HG03469 (cell line): ENCODE data around the gene GGCT.
"Not testable (repeated sequence)": the region's sequence is repeated elsewhere in the genome, so short reads cannot be mapped to it uniquely, and the experiment has no call there.

Experiments
- ATAC-seq: cut with Tn5 transposase; IDR thresholded peaks from one replicate; pipeline ENCODE4 v1.9.1; 2021; ENCODE audit warnings: mild to moderate bottlenecking, moderate library complexity, moderate number of reproducible peaks; ENCODE audit not compliant: unreplicated experiment

Gene GGCT

DNA sequence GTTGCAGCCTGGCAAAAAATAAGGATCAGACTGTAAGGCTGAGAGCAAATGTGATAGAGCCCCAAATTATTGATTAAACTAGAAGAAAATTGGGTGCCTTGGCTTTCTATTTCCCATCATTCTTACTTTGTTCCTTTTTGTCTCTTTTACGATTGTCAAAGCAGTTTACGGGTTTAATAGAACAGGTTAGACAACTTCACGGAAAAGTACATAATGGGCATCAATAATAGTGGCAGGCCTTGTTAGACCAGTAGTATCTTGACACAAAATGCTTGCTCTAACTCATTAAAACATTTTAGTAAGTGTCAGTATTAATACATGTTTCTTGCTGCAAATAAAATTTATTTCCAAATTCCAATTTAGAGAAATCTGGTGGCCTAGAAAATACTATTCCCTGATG is 14.5 kb upstream of the GGCT start:
- no peak for ATAC-seq

DNA sequence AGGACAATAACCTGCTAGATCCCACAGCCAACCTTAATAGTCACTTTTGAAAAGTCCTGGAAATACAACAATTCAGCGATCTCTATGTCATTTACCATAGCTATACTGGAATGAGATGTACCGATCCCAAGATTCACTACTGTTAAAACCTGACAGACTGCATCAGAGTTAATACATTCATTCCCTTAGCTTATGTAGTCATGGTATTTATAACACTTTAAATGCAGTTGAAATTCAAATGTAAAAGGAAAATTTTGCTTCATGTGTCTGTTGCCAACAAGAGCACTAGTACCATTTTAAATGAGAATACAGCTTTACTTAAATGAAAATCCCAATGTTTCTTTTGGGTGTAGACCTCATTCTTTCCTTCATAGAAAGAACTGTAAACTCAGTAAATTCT is 11.1 kb upstream of the GGCT start:
- no peak for ATAC-seq

DNA sequence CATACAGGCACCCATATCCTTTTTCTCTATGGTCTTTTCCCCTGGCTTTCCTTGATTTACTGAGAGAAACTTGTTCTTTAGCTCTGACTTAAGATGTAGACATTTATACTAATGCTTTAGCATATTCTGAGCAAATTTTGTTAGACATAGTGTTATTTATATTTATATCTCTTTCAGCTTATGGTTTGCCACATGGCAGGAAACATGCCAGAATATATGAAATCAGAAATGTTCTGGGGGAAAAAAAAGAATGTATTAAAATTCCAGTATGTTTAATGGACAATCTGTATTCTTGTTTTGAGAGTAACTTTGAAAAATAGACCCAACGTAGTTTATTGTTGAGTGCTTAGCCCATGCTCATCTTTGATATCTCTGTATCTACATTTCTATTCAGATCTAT is 10.1 kb upstream of the GGCT start:
- no peak for ATAC-seq

DNA sequence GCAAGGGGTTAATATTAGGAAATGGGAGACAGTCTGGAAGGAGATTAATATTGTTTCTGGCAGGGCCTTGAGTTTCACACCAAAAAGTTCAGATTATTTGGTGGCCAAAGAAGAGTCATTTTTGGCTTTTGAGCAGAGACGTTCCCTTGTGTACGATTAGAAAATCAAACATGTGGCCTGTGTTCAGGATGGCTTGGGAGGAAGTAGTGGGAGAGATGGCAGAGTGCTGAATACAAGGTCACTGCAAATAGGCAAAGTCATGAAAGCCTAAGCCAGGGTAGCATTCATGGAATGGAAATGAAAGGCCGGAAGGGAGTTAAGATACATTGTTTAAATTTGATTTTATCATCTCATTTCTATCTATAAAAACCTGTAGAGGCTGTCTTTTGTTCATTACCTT is 9.5 kb upstream of the GGCT start:
- no peak for ATAC-seq

DNA sequence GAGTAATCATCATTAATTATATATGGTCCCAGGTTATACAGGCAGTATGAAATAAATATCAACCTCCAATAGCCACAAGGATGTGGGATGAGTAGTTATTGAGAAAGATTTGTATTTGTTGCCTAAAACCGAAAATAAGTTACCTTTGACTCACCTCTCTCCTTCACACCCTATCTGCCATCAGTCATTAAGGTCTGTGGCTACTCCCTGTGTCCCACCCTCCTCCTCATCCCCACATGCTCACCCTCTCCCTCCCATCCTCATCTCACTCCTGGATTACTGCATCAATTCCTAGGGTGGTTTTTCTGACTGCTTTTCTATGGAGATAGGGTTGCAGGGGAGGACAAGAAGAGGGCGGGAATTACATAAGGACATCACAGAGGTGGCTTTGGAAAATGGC is 9.1 kb upstream of the GGCT start:
- ATAC-seq = no peak

DNA sequence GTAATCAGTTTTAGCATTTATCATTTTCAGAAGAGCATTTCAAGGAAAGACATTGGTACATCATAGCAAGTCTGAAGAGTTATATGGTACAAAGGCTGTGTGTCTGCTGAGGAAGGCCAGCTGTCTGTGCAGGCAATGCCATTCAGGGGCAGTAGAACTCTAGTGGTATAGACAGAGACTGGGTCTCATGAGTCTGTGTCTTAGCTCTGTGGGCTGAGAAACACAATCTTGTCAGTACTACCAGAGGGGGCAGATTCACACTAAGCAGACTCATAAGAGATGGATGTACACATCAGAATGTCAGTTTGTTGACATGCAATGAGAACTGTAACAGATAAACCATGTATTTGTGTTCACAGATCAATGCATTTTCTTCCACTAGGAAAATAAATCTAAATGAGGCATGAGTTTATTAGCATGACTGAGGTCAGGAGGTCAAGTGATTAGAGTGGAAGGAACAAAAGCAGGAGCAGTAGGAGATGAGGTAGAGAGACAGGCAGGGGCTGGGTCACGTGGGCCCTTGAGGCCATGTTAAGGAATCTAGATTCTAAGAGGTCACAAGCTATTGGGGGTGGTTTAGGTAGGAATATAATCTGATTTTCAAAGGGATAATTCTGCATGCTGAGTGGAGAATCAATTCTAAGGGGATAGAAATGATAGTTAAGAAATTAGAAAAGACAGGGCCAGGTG is 7.5 kb upstream of the GGCT start:
- no peak for ATAC-seq

DNA sequence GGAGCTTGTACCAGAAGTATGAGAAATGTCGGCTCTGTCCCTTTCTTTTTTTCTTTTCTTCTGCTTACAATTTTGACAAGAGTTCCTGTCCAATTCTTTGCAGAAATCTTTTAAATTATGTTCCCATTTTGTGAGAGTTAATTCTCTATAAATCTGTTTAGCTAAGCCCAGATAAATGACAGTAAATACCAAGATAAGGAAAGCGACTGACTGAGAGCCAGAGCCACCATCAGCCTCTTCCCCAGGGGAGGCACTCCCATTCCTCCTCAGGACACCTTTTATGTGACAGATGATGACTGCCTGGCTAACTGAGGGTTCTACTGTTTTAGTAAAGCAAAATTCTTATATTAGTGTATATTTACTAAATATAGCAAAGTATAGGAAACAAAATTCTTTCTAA is 6.9 kb upstream of the GGCT start:
- no peak for ATAC-seq

DNA sequence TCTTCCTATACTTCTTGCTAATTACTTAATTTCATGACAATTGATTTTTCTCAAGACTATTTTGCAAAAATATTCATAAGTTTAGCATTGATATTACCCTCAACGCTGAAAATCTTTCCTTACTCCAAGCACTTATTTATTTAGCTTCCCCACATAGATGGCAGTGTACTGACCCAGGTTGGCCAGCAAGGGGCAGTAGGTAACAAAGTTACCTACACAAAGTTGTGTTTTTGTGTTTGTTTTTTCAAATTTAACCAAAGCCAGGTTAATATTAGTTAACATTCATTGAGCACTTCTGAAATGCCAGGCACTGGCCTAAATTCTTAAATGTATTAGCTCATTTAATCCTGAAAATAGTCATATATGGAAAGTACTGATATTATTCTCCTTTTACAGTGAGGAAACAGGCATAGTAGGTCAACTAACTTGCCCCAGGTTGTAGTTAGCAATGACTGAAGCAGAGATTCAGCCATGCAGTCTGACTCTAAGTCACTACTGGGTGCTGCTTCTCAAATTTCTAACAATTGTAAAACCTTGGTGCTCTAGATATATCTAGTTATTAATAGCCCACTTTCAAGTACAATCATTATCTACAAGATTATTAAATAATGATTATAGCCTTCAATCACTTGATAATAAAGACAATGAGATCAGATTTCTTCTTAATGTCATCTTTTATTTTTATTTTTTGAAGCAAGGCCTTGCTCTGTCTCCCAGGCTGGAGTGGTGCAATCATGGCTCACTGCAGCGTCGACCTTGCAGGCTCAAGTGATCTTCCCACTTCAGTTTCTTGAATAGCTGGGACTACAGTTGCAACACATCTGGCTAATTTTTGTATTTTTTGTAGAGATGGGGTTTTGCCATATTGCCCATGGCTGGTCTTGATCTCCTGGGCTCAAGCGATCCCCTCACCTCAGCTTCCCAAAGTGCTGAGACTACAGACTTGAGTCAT is 5.8 kb upstream of the GGCT start:
- no peak for ATAC-seq

DNA sequence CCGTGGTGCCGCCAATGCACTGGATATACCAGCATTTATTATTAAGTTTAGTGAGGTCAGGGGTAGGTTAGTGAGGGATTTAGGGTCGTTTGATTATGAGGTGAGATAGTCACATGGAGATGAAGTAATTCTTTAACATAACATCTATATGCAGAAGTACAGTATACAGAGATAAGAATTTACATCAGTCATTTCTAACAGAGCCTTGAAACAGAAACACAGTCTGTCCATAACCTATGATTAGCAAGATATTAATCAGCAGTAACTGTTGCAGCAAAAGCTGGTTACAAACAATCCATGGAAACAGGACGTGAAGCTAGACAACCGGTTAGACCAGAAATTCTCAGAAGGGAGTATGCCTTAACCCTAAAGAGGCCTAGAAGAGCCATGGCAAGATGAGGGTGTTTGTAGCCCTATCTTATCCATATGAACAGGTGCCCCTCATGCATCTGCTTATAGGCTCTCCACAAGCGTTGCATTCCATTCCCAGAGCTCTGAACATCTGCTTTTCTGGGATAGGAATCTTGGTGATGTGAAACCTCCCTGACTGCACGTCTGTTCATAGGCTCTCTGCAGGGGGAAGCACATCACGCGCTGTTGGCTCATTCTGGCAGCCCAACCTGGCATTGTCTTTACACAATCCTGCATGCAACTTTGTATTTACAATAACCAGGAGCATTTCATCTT is 4.7 kb upstream of the GGCT start:
- not testable (repeated sequence) for ATAC-seq

DNA sequence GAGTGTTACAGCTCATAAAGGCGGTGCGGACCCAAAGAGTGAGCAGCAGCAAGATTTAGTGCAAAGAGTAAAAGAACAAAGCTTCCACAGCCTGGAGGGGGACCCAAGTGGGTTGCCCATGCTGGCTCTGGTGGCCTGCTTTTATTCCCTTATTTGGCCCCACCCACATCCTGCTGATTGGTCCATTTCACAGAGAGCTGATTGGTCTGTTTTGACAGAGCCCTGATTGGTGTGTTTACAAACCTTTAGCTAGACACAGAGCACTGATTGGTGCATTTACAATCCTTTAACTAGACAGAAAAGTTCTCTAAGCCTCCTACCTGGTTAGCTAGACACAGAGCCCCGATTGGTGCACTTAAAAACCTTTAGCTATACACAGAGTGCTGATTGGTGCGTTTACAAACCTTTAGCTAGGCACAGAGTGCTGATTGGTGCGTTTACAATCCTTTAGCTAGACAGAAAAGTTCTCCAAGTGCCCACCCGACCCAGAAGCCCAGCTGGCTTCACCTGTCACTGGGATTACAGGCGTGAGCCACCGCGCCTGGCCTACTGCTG is 2.8 kb upstream of the GGCT start:
- ATAC-seq = not testable (repeated sequence)

DNA sequence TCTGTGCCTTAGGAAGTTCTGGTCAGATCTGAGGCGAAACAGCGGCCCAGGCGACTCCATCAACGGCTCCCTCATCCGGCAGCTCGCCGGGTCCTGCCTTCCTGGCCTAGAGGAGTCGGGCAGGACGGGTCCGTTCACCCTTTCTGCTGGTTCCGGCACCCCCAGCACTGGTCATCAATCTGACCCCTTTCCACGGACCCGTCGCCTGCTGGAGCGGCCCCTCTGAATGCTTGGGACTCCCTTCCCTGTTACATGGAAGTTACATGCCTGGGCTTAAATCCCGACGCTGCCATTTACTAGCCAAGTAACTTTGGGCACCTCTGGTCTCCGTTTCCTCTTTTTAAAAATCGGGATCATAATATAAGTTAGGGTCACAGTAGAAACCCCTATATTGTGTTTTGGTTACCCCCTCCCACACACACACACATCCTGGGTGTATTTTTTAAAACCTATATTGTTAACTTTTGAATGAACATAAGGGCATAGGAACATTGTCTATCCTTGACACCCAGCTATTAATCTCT is 607 bp upstream of the GGCT start:
- ATAC-seq = no peak

DNA sequence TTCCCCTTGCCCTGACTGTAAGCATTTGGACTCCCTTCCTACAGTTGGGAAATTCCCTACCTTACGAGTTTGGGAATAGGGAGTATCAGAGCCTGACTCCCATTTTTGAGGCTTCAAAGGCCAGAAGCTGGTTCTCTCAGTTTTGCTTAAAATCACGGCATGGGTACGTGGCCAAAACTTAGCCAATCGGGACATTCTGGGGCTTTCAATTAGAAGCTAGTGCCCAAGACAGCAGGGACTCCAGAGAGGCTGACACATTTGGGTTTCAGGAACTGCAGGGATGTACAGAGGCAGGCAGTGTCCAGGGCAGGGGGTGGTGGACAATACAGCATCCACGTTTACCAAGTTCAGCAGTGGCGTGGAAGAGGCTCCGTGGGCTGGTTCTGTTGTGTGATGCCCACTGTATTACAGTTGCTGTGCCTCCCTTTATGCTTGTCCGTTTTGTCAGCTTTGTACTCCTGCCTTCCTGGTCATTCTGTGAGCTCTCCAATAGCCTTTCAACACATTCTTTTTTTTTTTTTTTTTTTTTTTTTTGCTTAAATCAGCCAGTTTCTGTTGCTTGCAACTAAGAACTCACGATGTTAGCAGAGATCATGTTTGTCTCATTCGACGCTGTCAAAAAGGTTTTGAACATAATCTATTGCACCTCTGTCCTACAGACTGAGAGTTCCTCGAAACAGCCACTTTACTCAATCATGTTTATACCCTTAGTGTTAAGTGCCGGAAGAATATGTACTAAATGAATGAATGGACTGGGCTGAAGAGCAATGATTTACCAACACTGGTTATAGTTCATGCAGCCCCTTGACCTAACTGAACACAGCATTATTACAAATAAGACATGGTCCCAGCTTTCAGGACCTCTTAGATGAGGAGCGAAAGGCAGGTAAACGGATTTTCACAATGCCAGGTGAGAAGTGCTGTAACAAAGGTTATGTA is 1.1 kb downstream of the GGCT start:
- ATAC-seq = no peak

DNA sequence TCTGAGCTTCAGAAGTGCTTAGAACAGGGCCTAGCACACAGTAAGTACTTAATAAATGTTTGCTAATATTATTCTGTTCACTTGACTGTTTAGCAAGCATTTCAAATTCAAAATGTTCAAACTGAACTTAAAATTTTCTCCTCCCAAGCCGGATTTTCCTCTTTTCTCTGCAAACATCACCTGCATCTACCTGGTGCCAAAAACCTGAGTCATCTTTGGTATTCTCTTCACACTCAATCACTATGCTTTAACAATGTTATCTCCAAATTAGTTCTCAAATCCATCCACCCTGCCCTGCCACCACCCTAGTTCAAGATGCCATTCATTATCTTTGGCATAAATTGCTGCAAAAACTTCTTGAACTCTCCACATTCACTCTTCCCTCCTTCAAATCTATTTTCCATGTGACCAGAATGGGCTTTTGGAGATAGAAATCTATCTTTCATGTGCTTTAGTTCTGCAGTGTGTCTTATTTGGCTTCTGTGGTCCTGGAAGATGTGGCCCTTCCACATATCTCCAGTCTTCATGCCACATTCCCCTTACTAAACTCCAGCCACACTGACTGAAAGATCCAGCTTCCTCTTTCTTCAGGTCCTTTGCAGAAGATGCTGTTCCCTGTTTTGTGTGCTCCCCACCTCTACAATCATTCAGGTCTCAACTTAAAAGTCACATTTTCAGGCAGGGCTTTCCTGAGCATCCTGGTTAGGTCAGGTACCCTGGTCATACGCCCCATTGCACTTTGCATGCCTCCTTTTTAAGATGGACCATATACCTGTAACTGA is 2.0 kb downstream of the GGCT start:
- ATAC-seq = no peak

DNA sequence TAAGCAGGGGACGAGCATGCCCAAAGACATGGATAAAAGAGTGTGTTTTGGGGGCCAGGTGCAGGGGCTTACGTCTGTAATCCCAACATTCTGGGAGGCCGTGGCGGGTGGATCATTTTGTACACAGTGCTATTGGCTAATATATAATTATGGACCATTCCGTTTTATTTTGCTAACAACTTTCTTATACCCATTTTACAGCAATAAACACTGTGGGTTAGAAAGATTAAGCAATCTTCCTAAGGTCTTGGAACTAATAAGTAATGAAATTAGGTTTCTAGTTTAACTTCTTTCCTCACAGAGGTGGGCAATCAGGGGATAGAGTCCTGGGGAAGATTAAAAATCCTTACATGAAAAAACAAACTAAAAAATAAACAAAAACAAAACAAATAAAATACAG is 3.4 kb downstream of the GGCT start:
- ATAC-seq = no peak

DNA sequence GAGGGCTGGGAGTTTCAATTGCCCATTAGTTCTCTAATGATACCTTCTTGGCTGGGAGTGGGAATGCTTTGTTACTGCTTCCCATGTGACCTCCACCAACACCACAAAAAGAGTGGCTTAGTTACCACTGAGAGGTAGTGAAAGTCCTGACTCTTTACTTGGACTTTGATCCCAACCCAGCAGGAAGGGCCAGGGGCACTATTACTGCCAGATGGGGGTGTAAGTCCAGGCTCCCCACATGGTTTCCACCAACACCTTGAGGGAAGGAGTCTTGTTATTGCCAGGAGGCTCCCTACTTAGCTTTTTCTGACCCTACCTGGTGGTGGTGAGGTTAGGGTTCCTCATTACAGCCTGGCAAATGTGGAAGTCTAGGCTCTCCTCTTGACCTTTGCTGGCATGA is 11.4 kb downstream of the GGCT start:
- ATAC-seq = no peak

DNA sequence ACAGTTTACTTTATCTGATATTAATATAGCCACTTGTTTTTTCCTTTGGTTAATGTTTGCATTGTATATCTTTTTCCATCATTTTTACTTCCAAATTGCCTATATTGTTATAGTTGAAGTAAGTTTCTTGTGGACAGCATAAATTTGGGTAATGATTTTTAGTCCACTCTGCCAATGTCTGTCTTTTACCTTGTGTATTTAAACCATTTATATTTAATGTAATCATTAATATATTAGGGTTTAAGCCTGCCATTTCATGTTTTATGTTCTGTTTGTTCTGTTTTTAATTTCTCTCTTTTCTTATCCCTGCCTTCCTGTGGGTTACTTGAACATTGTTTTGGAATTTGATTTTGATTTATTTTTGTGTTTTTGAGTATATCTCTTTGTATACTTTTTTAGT is 13.2 kb downstream of the GGCT start:
- no peak for ATAC-seq

DNA sequence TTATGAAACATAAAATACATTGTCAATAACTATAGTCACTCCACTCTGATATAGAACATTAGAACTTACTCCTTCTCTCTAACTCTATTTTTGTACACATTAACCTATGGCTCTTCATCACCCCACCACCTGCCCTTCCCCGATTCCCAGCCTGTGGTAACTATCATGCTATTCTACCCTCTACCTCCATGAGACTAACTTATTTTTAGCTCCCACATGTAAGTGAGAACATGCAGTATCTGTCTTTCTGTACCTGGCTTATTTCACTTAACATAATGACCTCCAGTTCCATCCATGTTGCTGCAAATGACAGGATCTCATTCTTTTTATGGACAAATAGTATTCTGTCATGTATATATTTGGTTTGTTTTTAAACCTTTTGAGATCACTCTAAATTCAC is 17.3 kb downstream of the GGCT start:
- ATAC-seq = no peak

DNA sequence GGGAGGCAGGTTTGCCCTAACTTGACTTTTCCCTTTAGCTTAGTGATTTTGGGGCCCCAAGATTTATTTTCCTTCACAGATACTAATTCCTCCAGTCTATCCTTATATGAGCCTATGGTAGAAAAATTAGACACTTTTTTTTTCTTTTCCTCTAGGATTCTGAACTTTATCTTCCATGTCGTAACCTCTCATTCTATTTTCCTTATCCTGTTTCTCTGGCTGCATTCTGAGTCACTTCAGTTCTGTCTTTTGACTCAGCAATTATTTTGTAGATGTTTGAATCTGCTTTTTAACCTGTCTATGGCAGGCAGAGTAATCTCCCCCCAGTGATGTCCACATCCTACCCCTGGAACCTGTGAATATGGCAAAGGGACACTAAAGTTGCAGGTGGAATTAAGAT is 19.0 kb downstream of the GGCT start:
- ATAC-seq = no peak

DNA sequence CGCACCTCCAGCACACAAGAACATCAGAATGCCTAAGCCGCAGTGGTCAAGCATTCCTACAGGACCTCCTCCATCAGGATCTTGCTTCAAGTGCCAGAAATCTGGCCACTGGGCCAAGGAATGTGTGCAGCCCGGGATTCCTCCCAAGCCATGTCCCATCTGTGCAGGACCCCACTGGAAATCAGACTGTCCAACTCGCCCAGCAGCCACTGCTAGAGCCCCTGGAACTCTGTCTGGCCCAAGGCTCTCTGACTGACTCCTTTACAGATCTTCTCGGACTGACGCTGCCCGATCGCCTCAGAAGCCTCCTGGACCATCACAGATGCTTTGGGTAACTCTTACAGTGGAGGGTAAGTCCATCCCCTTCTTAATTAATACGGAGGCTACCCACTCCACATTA is 23.2 kb downstream of the GGCT start:
- not testable (repeated sequence) for ATAC-seq
